ENCODE results near the gene APOBEC2. TPM values are rescaled to one million over a fixed set of nuclear protein-coding genes. Genes with fewer than 3 reads are reported as not detected.
A peak's percentile ranks its signal among the peaks of the same experiment; 100 is the strongest.

APOBEC2 gene
- total and polyA plus RNA-seq, 2 of the 13 experiments (the other 11 are each of a cell fraction or from before 2014, with no cell fraction given), result 0.09 TPM; not detected in 1

- TF ChIP-seq YY1 (IDR thresholded peaks at IDR 0.05; ENCODE audit: insufficient read depth, insufficient replicate concordance, low read depth, low read length), result no peak
- TF ChIP-seq, protein P1, sequence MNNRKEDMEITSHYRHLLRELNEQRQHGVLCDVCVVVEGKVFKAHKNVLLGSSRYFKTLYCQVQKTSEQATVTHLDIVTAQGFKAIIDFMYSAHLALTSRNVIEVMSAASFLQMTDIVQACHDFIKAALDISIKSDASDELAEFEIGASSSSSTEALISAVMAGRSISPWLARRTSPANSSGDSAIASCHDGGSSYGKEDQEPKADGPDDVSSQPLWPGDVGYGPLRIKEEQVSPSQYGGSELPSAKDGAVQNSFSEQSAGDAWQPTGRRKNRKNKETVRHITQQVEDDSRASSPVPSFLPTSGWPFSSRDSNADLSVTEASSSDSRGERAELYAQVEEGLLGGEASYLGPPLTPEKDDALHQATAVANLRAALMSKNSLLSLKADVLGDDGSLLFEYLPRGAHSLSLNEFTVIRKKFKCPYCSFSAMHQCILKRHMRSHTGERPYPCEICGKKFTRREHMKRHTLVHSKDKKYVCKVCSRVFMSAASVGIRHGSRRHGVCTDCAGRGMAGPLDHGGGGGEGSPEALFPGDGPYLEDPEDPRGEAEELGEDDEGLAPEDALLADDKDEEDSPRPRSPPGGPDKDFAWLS (CRISPR knock-in tag; IDR thresholded peaks at IDR 0.05; ENCODE audit: borderline replicate concordance), result no peak
- no peak for TF ChIP-seq BORCS8-MEF2B (CRISPR knock-in tag; IDR thresholded peaks at IDR 0.05)
- TF ChIP-seq SIN3A (IDR thresholded peaks at IDR 0.05; ENCODE audit: borderline replicate concordance, low read depth, low read length), result no peak; the same call in 1 of the 2 replicates
- TF ChIP-seq, protein P2, sequence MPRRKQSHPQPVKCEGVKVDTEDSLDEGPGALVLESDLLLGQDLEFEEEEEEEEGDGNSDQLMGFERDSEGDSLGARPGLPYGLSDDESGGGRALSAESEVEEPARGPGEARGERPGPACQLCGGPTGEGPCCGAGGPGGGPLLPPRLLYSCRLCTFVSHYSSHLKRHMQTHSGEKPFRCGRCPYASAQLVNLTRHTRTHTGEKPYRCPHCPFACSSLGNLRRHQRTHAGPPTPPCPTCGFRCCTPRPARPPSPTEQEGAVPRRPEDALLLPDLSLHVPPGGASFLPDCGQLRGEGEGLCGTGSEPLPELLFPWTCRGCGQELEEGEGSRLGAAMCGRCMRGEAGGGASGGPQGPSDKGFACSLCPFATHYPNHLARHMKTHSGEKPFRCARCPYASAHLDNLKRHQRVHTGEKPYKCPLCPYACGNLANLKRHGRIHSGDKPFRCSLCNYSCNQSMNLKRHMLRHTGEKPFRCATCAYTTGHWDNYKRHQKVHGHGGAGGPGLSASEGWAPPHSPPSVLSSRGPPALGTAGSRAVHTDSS (CRISPR knock-in tag; conservative IDR thresholded peaks at IDR 0.05), result no peak
- peak; percentile 61; the same call in 1 of the 2 replicates for TF ChIP-seq ZMYM4 (CRISPR knock-in tag; IDR thresholded peaks at IDR 0.05)
- peak; percentile 76; the same call in 1 of the 2 replicates for TF ChIP-seq KLF6 (CRISPR knock-in tag; IDR thresholded peaks at IDR 0.05)
- TF ChIP-seq XBP1 (CRISPR knock-in tag; IDR thresholded peaks at IDR 0.05), result no peak
- no peak for TF ChIP-seq MAFG (CRISPR knock-in tag; IDR thresholded peaks at IDR 0.05)
- no peak; the same call in 1 of the 2 replicates for TF ChIP-seq CHD4 (IDR thresholded peaks at IDR 0.05; ENCODE audit: borderline replicate concordance, low read length)
- TF ChIP-seq MXD3 (CRISPR knock-in tag; IDR thresholded peaks at IDR 0.05), result no peak
- no peak for TF ChIP-seq ZFP82 (CRISPR knock-in tag; IDR thresholded peaks at IDR 0.05; ENCODE audit: borderline replicate concordance)
- TF ChIP-seq ZNF44 (CRISPR knock-in tag; IDR thresholded peaks at IDR 0.05), result no peak
- TF ChIP-seq ZNF564 (CRISPR knock-in tag; IDR thresholded peaks at IDR 0.05), result 0 out of 2 replicates have a peak, but pooled peaks have one; percentile 29
- TF ChIP-seq KAT2B (IDR thresholded peaks at IDR 0.05; ENCODE audit: borderline replicate concordance, low read depth, low read length), result 0 out of 2 replicates have a peak, but pooled peaks have one; percentile 33
- TF ChIP-seq HOXD1 (CRISPR knock-in tag; IDR thresholded peaks at IDR 0.05), result no peak
- TF ChIP-seq ZMYM2 (CRISPR knock-in tag; IDR thresholded peaks at IDR 0.05), result no peak
- TF ChIP-seq THRA (CRISPR knock-in tag; IDR thresholded peaks at IDR 0.05; ENCODE audit: borderline replicate concordance), result peak; percentile 79; the same call in 1 of the 2 replicates
- TF ChIP-seq REL (CRISPR knock-in tag; conservative IDR thresholded peaks at IDR 0.05), result no peak
- TF ChIP-seq, protein P3, sequence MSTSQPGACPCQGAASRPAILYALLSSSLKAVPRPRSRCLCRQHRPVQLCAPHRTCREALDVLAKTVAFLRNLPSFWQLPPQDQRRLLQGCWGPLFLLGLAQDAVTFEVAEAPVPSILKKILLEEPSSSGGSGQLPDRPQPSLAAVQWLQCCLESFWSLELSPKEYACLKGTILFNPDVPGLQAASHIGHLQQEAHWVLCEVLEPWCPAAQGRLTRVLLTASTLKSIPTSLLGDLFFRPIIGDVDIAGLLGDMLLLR (CRISPR knock-in tag; IDR thresholded peaks at IDR 0.05), result no peak
- TF ChIP-seq CEBPB (IDR thresholded peaks at IDR 0.05; ENCODE audit: borderline replicate concordance, low read depth, low read length), result no peak
- TF ChIP-seq ZNF704 (CRISPR knock-in tag; IDR thresholded peaks at IDR 0.05; ENCODE audit: borderline replicate concordance), result no peak
- TF ChIP-seq ATF1 (CRISPR knock-in tag; IDR thresholded peaks at IDR 0.05), result peak; percentile 66; the same call in 1 of the 2 replicates
- TF ChIP-seq MATR3 (CRISPR knock-in tag; IDR thresholded peaks at IDR 0.05), result no peak
- no peak for TF ChIP-seq IKZF1 (IDR thresholded peaks at IDR 0.05)
Observed at GRCh38 chr6:41065550-41066026, 12.6 kb downstream of the APOBEC2 start (continued).
